Liver (tissue), 9 donors: ENCODE data around the gene TRIM45. TPM values are rescaled to one million over a fixed set of nuclear protein-coding genes. Genes with fewer than 3 reads are reported as not detected.

Experiments used
- DNase-seq: peaks from one replicate; pipeline ENCODE4 v3.0.0-alpha.2; 2017; ENCODE audit warnings: low spot score
- H3K27ac ChIP-seq, 2 donors: one replicate each; pipeline ENCODE4 v1.7.0; 2013; ENCODE audit warnings: inconsistent platforms in 2 of 2, low read length in 2 of 2, control low read depth in 1 of 2, low read depth in 1 of 2, mild to moderate bottlenecking in 1 of 2
- H3K27me3 ChIP-seq, 4 donors: one replicate each; pipeline versions ENCODE4 v1.6.1 to v1.7.0; 2013; ENCODE audit warnings: low read length in 3 of 4, inconsistent platforms in 1 of 4, mild to moderate bottlenecking in 1 of 4, moderate library complexity in 1 of 4; ENCODE audit not compliant: control insufficient read depth in 4 of 4, insufficient read depth in 4 of 4
- H3K36me3 ChIP-seq, 4 donors: one replicate each; pipeline versions ENCODE4 v1.6.1 to v1.7.0; 2013; ENCODE audit warnings: low read length in 3 of 4, mild to moderate bottlenecking in 3 of 4, low read depth in 1 of 4, moderate library complexity in 1 of 4; ENCODE audit not compliant: control insufficient read depth in 4 of 4, insufficient read depth in 3 of 4
- H3K4me1 ChIP-seq, 4 donors: one replicate each; pipeline versions ENCODE4 v1.6.1 to v1.7.0; 2013; ENCODE audit warnings: low read length in 3 of 4, mild to moderate bottlenecking in 3 of 4, moderate library complexity in 1 of 4; ENCODE audit not compliant: control insufficient read depth in 4 of 4, insufficient read depth in 4 of 4
- H3K4me3 ChIP-seq, 3 donors: one replicate each; pipeline versions ENCODE4 v1.6.1 to v1.7.0; 2013; ENCODE audit warnings: low read length in 3 of 3, control low read depth in 1 of 3, low read depth in 1 of 3, mild to moderate bottlenecking in 1 of 3
- H3K9ac ChIP-seq, 2 donors: one replicate each; pipeline ENCODE4 v1.7.0; 2013; ENCODE audit warnings: low read length in 2 of 2, mild to moderate bottlenecking in 2 of 2, moderate library complexity in 2 of 2, control low read depth in 1 of 2, low read depth in 1 of 2
- H3K9me3 ChIP-seq, 4 donors: one replicate each; pipeline versions ENCODE4 v1.6.1 to v1.7.0; 2013; ENCODE audit warnings: low read length in 3 of 4; ENCODE audit not compliant: control insufficient read depth in 4 of 4
- EGR1 ChIP-seq, 2 donors: IDR thresholded peaks; 2 replicates each; pipeline ENCODE4 v1.6.1; 2016 to 2018; ENCODE audit warnings: antibody characterized with exemption in 2 of 2, low read depth in 2 of 2
- FOXA1 ChIP-seq: IDR thresholded peaks from 2 replicates; pipeline ENCODE4 v1.6.1; 2016; ENCODE audit warnings: antibody characterized with exemption
- FOXA2 ChIP-seq: IDR thresholded peaks from 2 replicates; pipeline ENCODE4 v1.6.1; 2016; ENCODE audit warnings: antibody characterized with exemption
- GABPA ChIP-seq, 2 donors: IDR thresholded peaks in 1 of 2; conservative IDR thresholded peaks in 1 of 2; 2 replicates each; pipeline ENCODE4 v1.6.1; 2016; ENCODE audit warnings: antibody characterized with exemption in 2 of 2, mild to moderate bottlenecking in 1 of 2, moderate library complexity in 1 of 2
- HNF4A ChIP-seq, 2 donors: conservative IDR thresholded peaks; 2 replicates each; pipeline ENCODE4 v1.6.1; 2016; ENCODE audit warnings: antibody characterized with exemption in 2 of 2, mild to moderate bottlenecking in 2 of 2
- HNF4G ChIP-seq: IDR thresholded peaks from 2 replicates; pipeline ENCODE4 v1.6.1; 2016; ENCODE audit warnings: antibody characterized with exemption
- JUND ChIP-seq, 2 donors: IDR thresholded peaks; 2 replicates each; pipeline ENCODE4 v1.6.1; 2016; ENCODE audit warnings: antibody characterized with exemption in 2 of 2
- NR2F2 ChIP-seq: IDR thresholded peaks from 2 replicates; pipeline ENCODE4 v1.6.1; 2016; ENCODE audit warnings: antibody characterized with exemption
- RAD21 ChIP-seq, 2 donors: IDR thresholded peaks; 2 replicates each; pipeline ENCODE4 v1.6.1; 2016; ENCODE audit warnings: antibody characterized with exemption in 2 of 2, mild to moderate bottlenecking in 2 of 2
- RXRA ChIP-seq, 2 donors: IDR thresholded peaks; 2 replicates each; pipeline ENCODE4 v1.6.1; 2017 to 2018; ENCODE audit warnings: antibody characterized with exemption in 2 of 2, mild to moderate bottlenecking in 1 of 2
- SP1 ChIP-seq: IDR thresholded peaks from 2 replicates; pipeline ENCODE4 v1.6.1; 2018; ENCODE audit warnings: antibody characterized with exemption, mild to moderate bottlenecking
- YY1 ChIP-seq: IDR thresholded peaks from 2 replicates; pipeline ENCODE4 v1.6.1; 2016; ENCODE audit warnings: antibody characterized with exemption, mild to moderate bottlenecking
- WGBS: extraction: QIAGEN DNeasy Blood & Tissue Kit; methylation state at CpG from one replicate; pipeline ENCODE4 v1.1.7; 2013; 5-methylcytosine and 5-hydroxymethylcytosine counted together
- polyA plus RNA-seq, 2 donors: library from polyadenylated mRNA; stranded (reverse) in 1 of 2; unstranded in 1 of 2; fragments of 200-250 nt in 1 of 2; fragments of >200 nt in 1 of 2; fragmentation: Nextera tagmentation in 1 of 2; extraction: Ambion mirVana in 1 of 2; gene quantifications; one replicate each; pipeline versions ENCODE4 v1.2.1 to v1.2.3, GENCODE V29; 2013 to 2015
- total RNA-seq, 2 donors: library from RNA; depleted of rRNA; stranded (reverse); fragments of >200 nt; gene quantifications; one replicate each; pipeline ENCODE4 v1.2.3, GENCODE V29; 2014
- TF ChIP-seq, protein P1 (sequence below): IDR thresholded peaks from 2 replicates; pipeline ENCODE4 v1.6.1; 2016; ENCODE audit warnings: antibody characterized with exemption
- TF ChIP-seq, protein P2 (sequence below): IDR thresholded peaks from 2 replicates; pipeline ENCODE4 v1.6.1; 2016; ENCODE audit warnings: antibody characterized with exemption
- TF ChIP-seq, protein P3 (sequence below): IDR thresholded peaks from 2 replicates; pipeline ENCODE4 v1.6.1; 2016; ENCODE audit warnings: antibody characterized with exemption
- TF ChIP-seq, protein P4 (sequence below): fragments of 150-350 bp; IDR thresholded peaks from 2 replicates; pipeline ENCODE4 v1.5.1; 2017; ENCODE audit warnings: improper control_type of control experiment, low read depth, low read length; ENCODE audit not compliant: missing input control
- TF ChIP-seq, protein P5 (sequence below): IDR thresholded peaks from 2 replicates; pipeline ENCODE4 v1.6.1; 2016; ENCODE audit warnings: antibody characterized with exemption, mild to moderate bottlenecking
- donor health status: healthy.
- donor health status: healthy.
- donor health status: healthy.
- donor health status: healthy.
- donor health status: healthy.

Gene TRIM45
- total and polyA plus RNA-seq, 4 donors, result 0.28 to 1.5 (median 0.52) TPM

DNA sequence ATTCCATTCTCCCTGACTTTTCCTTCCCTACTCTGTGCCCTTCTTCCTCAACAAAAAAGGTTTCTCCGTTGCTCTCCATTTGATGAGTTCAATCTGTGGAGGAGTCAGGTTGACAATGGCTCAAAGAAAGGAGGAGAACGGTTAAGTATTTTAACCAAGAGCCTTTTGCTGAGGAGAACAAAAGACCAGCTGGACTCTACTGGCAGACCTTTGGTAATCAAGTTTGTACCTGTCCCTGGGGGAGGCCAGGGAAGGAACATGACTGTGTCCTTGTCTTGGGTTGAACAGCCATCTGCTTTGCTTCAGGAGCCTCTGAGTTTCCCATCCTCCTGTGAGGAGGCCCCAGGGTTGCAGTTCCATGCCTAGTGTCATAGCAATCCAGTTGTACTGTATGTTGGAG is 31.6 kb downstream of the TRIM45 start (continued):
- no peak for TF ChIP-seq YY1
- TF ChIP-seq SP1, result no peak
- TF ChIP-seq HNF4A (conservative IDR thresholded peaks at IDR 0.05), result no peak
- no peak for TF ChIP-seq HNF4G
- TF ChIP-seq, protein P1, sequence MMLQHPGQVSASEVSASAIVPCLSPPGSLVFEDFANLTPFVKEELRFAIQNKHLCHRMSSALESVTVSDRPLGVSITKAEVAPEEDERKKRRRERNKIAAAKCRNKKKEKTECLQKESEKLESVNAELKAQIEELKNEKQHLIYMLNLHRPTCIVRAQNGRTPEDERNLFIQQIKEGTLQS, result no peak

DNA sequence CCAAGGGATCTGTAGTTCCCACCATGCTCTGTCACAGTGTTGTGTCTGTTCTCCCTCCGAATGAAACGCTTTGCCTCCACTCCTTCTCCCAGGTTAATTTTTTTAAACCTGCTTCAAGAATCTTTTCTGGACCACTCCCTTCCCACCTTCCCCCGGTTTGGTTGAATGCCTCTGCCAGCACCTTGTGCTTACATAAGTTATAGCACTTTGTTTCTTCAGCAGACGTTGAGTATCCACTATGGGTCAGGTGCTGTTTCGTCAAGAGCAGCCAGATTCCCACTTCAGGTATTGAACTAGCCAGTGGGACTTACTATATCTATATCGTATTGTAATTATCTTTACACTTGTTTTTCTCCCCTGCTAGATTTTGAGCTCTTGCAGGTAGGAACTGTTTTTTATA is 33.9 kb downstream of the TRIM45 start:
- Histone ChIP-seq H3K9me3 (no peaks in the 10 kb centered on the region), H3K4me1 (no peaks in the 10 kb centered on the region), H3K4me3 (no peak overlapping the region), H3K27me3 (no peaks in the 10 kb centered on the region), H3K27ac (no peak overlapping the region), H3K36me3 (peaks cover 0 to 9% (median 3%) of the 10 kb centered on the region in 4 donors), H3K9ac (no peak overlapping the region)
- no peak for DNase-seq
- TF ChIP-seq, protein P2, sequence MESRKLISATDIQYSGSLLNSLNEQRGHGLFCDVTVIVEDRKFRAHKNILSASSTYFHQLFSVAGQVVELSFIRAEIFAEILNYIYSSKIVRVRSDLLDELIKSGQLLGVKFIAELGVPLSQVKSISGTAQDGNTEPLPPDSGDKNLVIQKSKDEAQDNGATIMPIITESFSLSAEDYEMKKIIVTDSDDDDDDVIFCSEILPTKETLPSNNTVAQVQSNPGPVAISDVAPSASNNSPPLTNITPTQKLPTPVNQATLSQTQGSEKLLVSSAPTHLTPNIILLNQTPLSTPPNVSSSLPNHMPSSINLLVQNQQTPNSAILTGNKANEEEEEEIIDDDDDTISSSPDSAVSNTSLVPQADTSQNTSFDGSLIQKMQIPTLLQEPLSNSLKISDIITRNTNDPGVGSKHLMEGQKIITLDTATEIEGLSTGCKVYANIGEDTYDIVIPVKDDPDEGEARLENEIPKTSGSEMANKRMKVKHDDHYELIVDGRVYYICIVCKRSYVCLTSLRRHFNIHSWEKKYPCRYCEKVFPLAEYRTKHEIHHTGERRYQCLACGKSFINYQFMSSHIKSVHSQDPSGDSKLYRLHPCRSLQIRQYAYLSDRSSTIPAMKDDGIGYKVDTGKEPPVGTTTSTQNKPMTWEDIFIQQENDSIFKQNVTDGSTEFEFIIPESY, result no peak
- TF ChIP-seq, protein P3, sequence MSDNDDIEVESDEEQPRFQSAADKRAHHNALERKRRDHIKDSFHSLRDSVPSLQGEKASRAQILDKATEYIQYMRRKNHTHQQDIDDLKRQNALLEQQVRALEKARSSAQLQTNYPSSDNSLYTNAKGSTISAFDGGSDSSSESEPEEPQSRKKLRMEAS, result no peak
- no peak for TF ChIP-seq GABPA (IDR thresholded peaks at IDR 0.05 in 1 of 2, conservative IDR thresholded peaks at IDR 0.05 in 1 of 2)
- no peak for TF ChIP-seq NR2F2
- TF ChIP-seq FOXA2, result no peak
- TF ChIP-seq, protein P1, result no peak
- no peak for TF ChIP-seq RXRA (IDR thresholded peaks at IDR 0.05)
- no peak for TF ChIP-seq FOXA1
- TF ChIP-seq JUND (IDR thresholded peaks at IDR 0.05), result no peak
- TF ChIP-seq, protein P4, sequence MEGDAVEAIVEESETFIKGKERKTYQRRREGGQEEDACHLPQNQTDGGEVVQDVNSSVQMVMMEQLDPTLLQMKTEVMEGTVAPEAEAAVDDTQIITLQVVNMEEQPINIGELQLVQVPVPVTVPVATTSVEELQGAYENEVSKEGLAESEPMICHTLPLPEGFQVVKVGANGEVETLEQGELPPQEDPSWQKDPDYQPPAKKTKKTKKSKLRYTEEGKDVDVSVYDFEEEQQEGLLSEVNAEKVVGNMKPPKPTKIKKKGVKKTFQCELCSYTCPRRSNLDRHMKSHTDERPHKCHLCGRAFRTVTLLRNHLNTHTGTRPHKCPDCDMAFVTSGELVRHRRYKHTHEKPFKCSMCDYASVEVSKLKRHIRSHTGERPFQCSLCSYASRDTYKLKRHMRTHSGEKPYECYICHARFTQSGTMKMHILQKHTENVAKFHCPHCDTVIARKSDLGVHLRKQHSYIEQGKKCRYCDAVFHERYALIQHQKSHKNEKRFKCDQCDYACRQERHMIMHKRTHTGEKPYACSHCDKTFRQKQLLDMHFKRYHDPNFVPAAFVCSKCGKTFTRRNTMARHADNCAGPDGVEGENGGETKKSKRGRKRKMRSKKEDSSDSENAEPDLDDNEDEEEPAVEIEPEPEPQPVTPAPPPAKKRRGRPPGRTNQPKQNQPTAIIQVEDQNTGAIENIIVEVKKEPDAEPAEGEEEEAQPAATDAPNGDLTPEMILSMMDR, result no peak
- no peak for TF ChIP-seq EGR1 (IDR thresholded peaks at IDR 0.05; ENCODE audit: low read depth in 2 of 2)
- TF ChIP-seq HNF4A (conservative IDR thresholded peaks at IDR 0.05), result no peak
- TF ChIP-seq SP1, result no peak
- no peak for TF ChIP-seq RAD21 (IDR thresholded peaks at IDR 0.05)
- TF ChIP-seq YY1, result no peak
- no peak for TF ChIP-seq HNF4G
- TF ChIP-seq, protein P5, sequence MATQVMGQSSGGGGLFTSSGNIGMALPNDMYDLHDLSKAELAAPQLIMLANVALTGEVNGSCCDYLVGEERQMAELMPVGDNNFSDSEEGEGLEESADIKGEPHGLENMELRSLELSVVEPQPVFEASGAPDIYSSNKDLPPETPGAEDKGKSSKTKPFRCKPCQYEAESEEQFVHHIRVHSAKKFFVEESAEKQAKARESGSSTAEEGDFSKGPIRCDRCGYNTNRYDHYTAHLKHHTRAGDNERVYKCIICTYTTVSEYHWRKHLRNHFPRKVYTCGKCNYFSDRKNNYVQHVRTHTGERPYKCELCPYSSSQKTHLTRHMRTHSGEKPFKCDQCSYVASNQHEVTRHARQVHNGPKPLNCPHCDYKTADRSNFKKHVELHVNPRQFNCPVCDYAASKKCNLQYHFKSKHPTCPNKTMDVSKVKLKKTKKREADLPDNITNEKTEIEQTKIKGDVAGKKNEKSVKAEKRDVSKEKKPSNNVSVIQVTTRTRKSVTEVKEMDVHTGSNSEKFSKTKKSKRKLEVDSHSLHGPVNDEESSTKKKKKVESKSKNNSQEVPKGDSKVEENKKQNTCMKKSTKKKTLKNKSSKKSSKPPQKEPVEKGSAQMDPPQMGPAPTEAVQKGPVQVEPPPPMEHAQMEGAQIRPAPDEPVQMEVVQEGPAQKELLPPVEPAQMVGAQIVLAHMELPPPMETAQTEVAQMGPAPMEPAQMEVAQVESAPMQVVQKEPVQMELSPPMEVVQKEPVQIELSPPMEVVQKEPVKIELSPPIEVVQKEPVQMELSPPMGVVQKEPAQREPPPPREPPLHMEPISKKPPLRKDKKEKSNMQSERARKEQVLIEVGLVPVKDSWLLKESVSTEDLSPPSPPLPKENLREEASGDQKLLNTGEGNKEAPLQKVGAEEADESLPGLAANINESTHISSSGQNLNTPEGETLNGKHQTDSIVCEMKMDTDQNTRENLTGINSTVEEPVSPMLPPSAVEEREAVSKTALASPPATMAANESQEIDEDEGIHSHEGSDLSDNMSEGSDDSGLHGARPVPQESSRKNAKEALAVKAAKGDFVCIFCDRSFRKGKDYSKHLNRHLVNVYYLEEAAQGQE, result no peak
- WGBS, result 98% methylated on average over 6 of the region's 6 CpGs
